Measurements from ENCODE around the gene CAMK2G.
"Not testable (repeated sequence)": the region's sequence is repeated elsewhere in the genome, so short reads cannot be mapped to it uniquely, and the experiment has no call there.

Gene CAMK2G

GRCh38 chr10:73793456-73793855, 80.9 kb downstream of the CAMK2G start:
- DNase-seq (ENCODE audit: low read depth in 2 of 2) = no peak

GRCh38 chr10:73791871-73792400, 82.4 kb downstream of the CAMK2G start:
- DNase-seq (ENCODE audit: low read depth in 2 of 2) = no peak

GRCh38 chr10:73790886-73791625, 83.3 kb downstream of the CAMK2G start:
- DNase-seq (ENCODE audit: low read depth in 2 of 2) = no peak

- no peak for DNase-seq (ENCODE audit: low read depth in 2 of 2)
Measured at GRCh38 chr10:73789659-73790055, 84.7 kb downstream of the CAMK2G start.

GRCh38 chr10:73788864-73789658, 85.3 kb downstream of the CAMK2G start:
- DNase-seq (ENCODE audit: low read depth in 2 of 2) = no peak

GRCh38 chr10:73787031-73787800, 87.1 kb downstream of the CAMK2G start:
- not testable (repeated sequence) for DNase-seq (ENCODE audit: low read depth in 2 of 2)

- no peak for DNase-seq (ENCODE audit: low read depth in 2 of 2)
Measured at GRCh38 chr10:73786512-73786885, 87.9 kb downstream of the CAMK2G start.

- no peak for DNase-seq (ENCODE audit: low read depth in 2 of 2)
Measured at GRCh38 chr10:73785721-73786511, 88.4 kb downstream of the CAMK2G start.

GRCh38 chr10:73785211-73785720, 89.1 kb downstream of the CAMK2G start, which contains the start of gene ZSWIM8:
Gene ZSWIM8 (plus strand): TSS chr10:73785606. CDS start chr10:73785879, 273 bp downstream.
- DNase-seq (ENCODE audit: low read depth in 2 of 2) = peak; percentile 91

GRCh38 chr10:73782749-73783085, 91.6 kb downstream of the CAMK2G start:
- no peak for DNase-seq (ENCODE audit: low read depth in 2 of 2)

- DNase-seq (ENCODE audit: low read depth in 2 of 2) = peak; percentile 54 to 56
Measured at GRCh38 chr10:73781879-73782748, 92.2 kb downstream of the CAMK2G start, which contains the start of gene CHCHD1. Gene CHCHD1 (plus strand): TSS chr10:73782048. CDS start chr10:73782076, 28 bp downstream.

- no peak for DNase-seq (ENCODE audit: low read depth in 2 of 2)
Measured at GRCh38 chr10:73781548-73781878, 92.8 kb downstream of the CAMK2G start.

- DNase-seq (ENCODE audit: low read depth in 2 of 2) = no peak
Measured at GRCh38 chr10:73780966-73781365, 93.4 kb downstream of the CAMK2G start.

- DNase-seq (ENCODE audit: low read depth in 2 of 2) = no peak
Measured at GRCh38 chr10:73780301-73780700, 94.1 kb downstream of the CAMK2G start.

- no peak for DNase-seq (ENCODE audit: low read depth in 2 of 2)
Measured at GRCh38 chr10:73779539-73780197, 94.7 kb downstream of the CAMK2G start.

GRCh38 chr10:73779018-73779417, 95.3 kb downstream of the CAMK2G start:
- no peak for DNase-seq (ENCODE audit: low read depth in 2 of 2)

- no peak for DNase-seq (ENCODE audit: low read depth in 2 of 2)
Measured at GRCh38 chr10:73774637-73775036, 99.7 kb downstream of the CAMK2G start.

GRCh38 chr10:73773152-73773879, 101.0 kb downstream of the CAMK2G start:
- no peak for DNase-seq (ENCODE audit: low read depth in 2 of 2)

Data from fibroblast of skin of left biceps (primary cell).